Naive thymus-derived CD8-positive, alpha-beta T cell (primary cell): Measurements from ENCODE around the gene CWC15. TPM values are rescaled to one million over a fixed set of nuclear protein-coding genes. Genes with fewer than 3 reads are reported as not detected.
"Not testable (repeated sequence)": the region's sequence is repeated elsewhere in the genome, so short reads cannot be mapped to it uniquely, and the experiment has no call there.

Experiments used
- ATAC-seq, 2 donors: fragments of 150-1000 bp; cut with Tn5 transposase in 1 of 2; sonication (Bioruptor Pico), chemical (Tn5 transposase) in 1 of 2; 1 replicate in 1 of 2; 2 replicates in 1 of 2; pipeline ENCODE4 v1.10.0; 2021; ENCODE audit warnings: mild to moderate bottlenecking in 2 of 2, moderate library complexity in 2 of 2
- POLR2A ChIA-PET: fragments of 350-600 bp; sonication (Branson Sonifier 250); formaldehyde crosslinking; loops from one replicate; lab custom pipeline; 2021; ENCODE audit warnings: antibody characterized with exemption; lab: Charles Lee
- DNase-seq, 10 donors: peaks; one replicate each; pipeline versions ENCODE4 v3.0.0 to v3.0.0-alpha.2; 2020 to 2022
- H3K27ac Mint-ChIP-seq, 10 donors: one replicate each; pipeline ENCODE4 v1.8.0; 2020 to 2022; ENCODE audit warnings: mild to moderate bottlenecking in 10 of 10, mixed read lengths in 10 of 10, moderate library complexity in 4 of 10, inconsistent platforms in 1 of 10
- H3K27me3 Mint-ChIP-seq, 5 donors: one replicate each; pipeline ENCODE4 v1.8.0; 2021 to 2022; ENCODE audit warnings: mixed read lengths in 5 of 5
- H3K36me3 Mint-ChIP-seq, 3 donors: one replicate each; pipeline ENCODE4 v1.8.0; 2020 to 2022; ENCODE audit warnings: mixed read lengths in 3 of 3, mild to moderate bottlenecking in 2 of 3, inconsistent platforms in 1 of 3
- H3K4me1 Mint-ChIP-seq, 4 donors: one replicate each; pipeline ENCODE4 v1.8.0; 2021 to 2022; ENCODE audit warnings: mixed read lengths in 4 of 4
- H3K4me3 Mint-ChIP-seq, 10 donors: one replicate each; pipeline ENCODE4 v1.8.0; 2020 to 2022; ENCODE audit warnings: mild to moderate bottlenecking in 10 of 10, mixed read lengths in 10 of 10, moderate library complexity in 6 of 10, inconsistent platforms in 1 of 10
- H3K9me3 Mint-ChIP-seq, 9 donors: one replicate each; pipeline ENCODE4 v1.8.0; 2020 to 2022; ENCODE audit warnings: mixed read lengths in 9 of 9, mild to moderate bottlenecking in 3 of 9, inconsistent platforms in 1 of 9, moderate library complexity in 1 of 9
- polyA plus RNA-seq, 3 donors: library from polyadenylated mRNA; unstranded; fragments of 300-500 nt; fragmentation: Illumina TruSeq; gene quantifications; one replicate each; pipeline ENCODE4 v1.2.3, GENCODE V29; 2021
- total RNA-seq, 8 experiments: library from RNA in 2 of 8; stranded (reverse) in 2 of 8; gene quantifications; one replicate each; pipeline ENCODE4 v1.2.3 and lab custom pipeline; 2021 to 2026

The CWC15 gene
- total and polyA plus RNA-seq, 5 experiments from 2014 or later, result 47.6 to 90.0 (median 61.3) TPM

GRCh38 chr11:94946812-94947211, 26.5 kb downstream of the CWC15 start:
- no peak overlapping the region for H3K27ac Mint-ChIP-seq
- no peak overlapping the region for H3K4me3 Mint-ChIP-seq
- peaks cover 0 to 4% (median 2%) of the 10 kb centered on the region in 4 donors for H3K4me1 Mint-ChIP-seq
- peaks cover 0 to 10% (median 0%) of the 10 kb centered on the region in 9 donors for H3K9me3 Mint-ChIP-seq
- peaks cover 0 to 4% (median 0%) of the 10 kb centered on the region in 3 donors for H3K36me3 Mint-ChIP-seq
- ATAC-seq (no peak), DNase-seq (no peak)
- POLR2A ChIA-PET, result no interaction called here
- H3K27me3 Mint-ChIP-seq, result peaks cover 1 to 11% (median 5%) of the 10 kb centered on the region in 5 donors

DNA sequence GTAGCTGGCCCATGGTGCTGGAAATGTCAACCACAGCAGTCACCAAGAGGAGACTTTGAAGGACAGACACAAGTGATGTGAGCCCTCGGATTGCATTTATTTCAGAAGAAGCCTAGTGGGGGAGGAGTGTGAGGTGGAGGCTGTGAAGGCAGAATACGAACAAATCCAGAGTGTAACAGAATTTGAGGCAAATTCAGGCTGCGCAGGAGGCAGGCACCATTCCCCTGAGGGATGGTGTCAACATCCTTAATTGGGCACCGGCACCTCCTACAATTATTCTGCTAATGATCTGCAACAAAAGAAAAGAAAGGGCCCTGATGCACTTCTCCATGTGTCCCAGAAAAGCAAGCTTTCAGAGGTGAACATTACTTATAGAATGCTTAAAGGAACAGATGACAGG, 32.2 kb downstream of the CWC15 start:
- Mint-ChIP-seq H3K27me3 (peaks cover 0 to 5% (median 2%) of the 10 kb centered on the region in 5 donors), H3K9me3 (peaks cover 0 to 3% (median 0%) of the 10 kb centered on the region in 9 donors), H3K27ac (peak overlapping the region in 1 of 10 donors; percentile 9), H3K4me3 (no peak overlapping the region), H3K4me1 (peaks cover 0 to 5% (median 2%) of the 10 kb centered on the region in 4 donors), H3K36me3 (peaks cover 0 to 4% (median 0%) of the 10 kb centered on the region in 3 donors)
- POLR2A ChIA-PET, result interaction anchor here (0.6 to 1.1 kb wide), 2 partner anchors 10 to 1011 kb away, joined by 3 read pairs; no protein-coding TSS in a partner anchor
- DNase-seq (no peak), ATAC-seq (no peak)

DNA sequence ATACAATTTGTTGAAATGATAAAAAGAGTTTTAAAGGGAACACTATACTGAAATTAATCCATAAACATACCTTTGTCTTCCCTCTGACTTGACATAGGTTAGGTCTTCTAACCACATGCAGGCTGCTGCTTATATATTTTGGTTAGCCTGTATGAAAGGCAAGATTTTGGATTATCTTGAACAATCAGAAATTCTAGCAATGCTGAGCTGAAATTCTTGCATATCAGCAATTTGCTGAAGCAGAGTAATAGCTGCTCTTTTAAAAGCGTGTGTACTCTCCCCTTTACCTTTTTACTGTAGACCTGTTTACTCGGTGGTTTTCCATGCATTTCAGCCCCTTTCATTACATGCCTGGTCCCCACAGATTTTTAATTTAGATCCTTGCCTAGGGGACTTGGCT, 34.0 kb downstream of the CWC15 start:
- H3K4me3 Mint-ChIP-seq, result no peak overlapping the region
- peaks cover 0 to 5% (median 2%) of the 10 kb centered on the region in 5 donors for H3K27me3 Mint-ChIP-seq
- H3K36me3 Mint-ChIP-seq, result peaks cover 0 to 4% (median 0%) of the 10 kb centered on the region in 3 donors
- DNase-seq (no peak), ATAC-seq (no peak)
- H3K27ac Mint-ChIP-seq, result no peak overlapping the region
- H3K4me1 Mint-ChIP-seq, result peaks cover 10 to 23% (median 17%) of the 10 kb centered on the region in 4 donors
- peaks cover 0 to 3% (median 0%) of the 10 kb centered on the region in 9 donors for H3K9me3 Mint-ChIP-seq
- POLR2A ChIA-PET, result no interaction called here

- peaks cover 19 to 33% (median 27%) of the 10 kb centered on the region in 4 donors for H3K4me1 Mint-ChIP-seq
- DNase-seq, result no peak
- H3K27me3 Mint-ChIP-seq, result peaks cover 0 to 3% (median 0%) of the 10 kb centered on the region in 5 donors
- H3K27ac Mint-ChIP-seq, result no peak overlapping the region
- no peak for ATAC-seq
- POLR2A ChIA-PET, result no interaction called here
- peaks cover 0 to 1% (median 0%) of the 10 kb centered on the region in 3 donors for H3K36me3 Mint-ChIP-seq
- no peak overlapping the region for H3K4me3 Mint-ChIP-seq
- peaks cover 0 to under 1% (median 0%) of the 10 kb centered on the region in 9 donors for H3K9me3 Mint-ChIP-seq
These were observed 35.0 kb downstream of the CWC15 start for GRCh38 chr11:94938095-94939055.

DNA sequence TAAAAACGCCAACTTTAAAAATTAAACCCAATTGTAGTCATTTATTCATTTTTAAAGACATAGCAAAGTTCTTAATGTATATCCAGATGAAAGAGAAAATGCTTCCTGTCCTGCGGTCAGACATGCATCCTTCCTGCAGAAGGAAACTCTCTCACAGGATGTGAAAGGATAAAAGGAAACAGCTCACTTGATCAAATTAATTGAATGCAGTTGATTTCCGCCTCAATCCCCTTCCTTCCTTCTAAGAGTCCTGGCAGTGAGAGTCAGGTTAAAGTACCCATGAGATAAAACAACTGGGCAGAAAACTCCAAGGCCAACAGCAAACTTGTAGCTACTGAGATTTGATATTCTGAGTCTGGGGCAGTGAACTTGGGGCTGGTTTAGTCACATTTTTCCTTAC, 38.5 kb downstream of the CWC15 start:
- Mint-ChIP-seq H3K27ac (peak overlapping the region in 7 of 10 donors; percentile 22 to 70 (median 56)), H3K4me1 (peaks cover 24 to 38% (median 33%) of the 10 kb centered on the region in 4 donors), H3K4me3 (peak overlapping the region; percentile 9 to 81 (median 72)), H3K9me3 (no peaks in the 10 kb centered on the region), H3K27me3 (peaks cover 0 to 4% (median 0%) of the 10 kb centered on the region in 5 donors), H3K36me3 (no peaks in the 10 kb centered on the region)
- DNase-seq (peak in 2 of 10 donors; percentile 50), ATAC-seq (peak; percentile 39 to 76)
- POLR2A ChIA-PET, result interaction anchor here (1.6 to 1.7 kb wide), 2 partner anchors 10 to 155 kb away, joined by 6 read pairs; partner anchors contain the start of gene ENDOD1

DNA sequence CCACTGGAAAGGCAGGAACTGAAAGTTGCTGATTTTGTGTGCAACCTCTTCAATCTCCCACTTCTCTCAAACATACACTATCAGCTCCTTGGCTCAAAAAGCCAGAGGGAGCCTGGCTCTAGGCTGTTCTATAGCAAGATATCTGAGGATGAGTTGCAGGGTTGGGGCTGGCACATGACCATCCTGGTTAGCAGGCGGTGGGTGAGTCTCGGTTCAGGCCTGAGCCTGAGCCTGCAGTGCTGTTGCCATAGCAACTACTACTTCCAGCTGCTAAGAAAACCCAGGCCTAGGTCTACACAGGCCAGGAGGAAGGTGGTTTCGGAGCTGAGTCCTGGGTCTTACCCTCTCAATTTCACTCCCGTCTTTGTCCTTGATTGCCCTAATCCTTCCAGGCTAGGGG, 39.0 kb downstream of the CWC15 start:
- POLR2A ChIA-PET, result interaction anchor here (0.7 to 1.7 kb wide), 3 partner anchors 10 to 491 kb away, joined by 5 to 6 read pairs (median 6); partner anchors contain the start of gene ENDOD1
- ATAC-seq (peak; percentile 54 to 55), DNase-seq (peak in 1 of 10 donors; percentile 13)
- Mint-ChIP-seq H3K4me1 (peaks cover 24 to 38% (median 33%) of the 10 kb centered on the region in 4 donors), H3K36me3 (no peaks in the 10 kb centered on the region), H3K4me3 (peak overlapping the region in 9 of 10 donors; percentile 29 to 81 (median 75)), H3K9me3 (no peaks in the 10 kb centered on the region), H3K27me3 (peaks cover 0 to 4% (median 0%) of the 10 kb centered on the region in 5 donors), H3K27ac (peak overlapping the region in 9 of 10 donors; percentile 4 to 70 (median 36))

- Mint-ChIP-seq H3K9me3 (no peaks in the 10 kb centered on the region), H3K27ac (peak overlapping the region in 2 of 10 donors; percentile 22 to 28), H3K27me3 (peaks cover 0 to 4% (median 0%) of the 10 kb centered on the region in 5 donors), H3K4me1 (peaks cover 28 to 46% (median 38%) of the 10 kb centered on the region in 4 donors), H3K4me3 (peak overlapping the region in 8 of 10 donors; percentile 40 to 81 (median 76)), H3K36me3 (no peaks in the 10 kb centered on the region)
- POLR2A ChIA-PET, result interaction anchor here (0.7 to 1.7 kb wide), 3 partner anchors 9 to 492 kb away, joined by 5 to 6 read pairs (median 6); partner anchors contain the start of gene ENDOD1
- DNase-seq, result no peak
- no peak for ATAC-seq
These were observed 39.9 kb downstream of the CWC15 start for GRCh38 chr11:94933223-94934130.

- ATAC-seq, result no peak
- no peak overlapping the region for H3K27ac Mint-ChIP-seq
- POLR2A ChIA-PET, result no interaction called here
These were observed 40.9 kb downstream of the CWC15 start for GRCh38 chr11:94932503-94932902.

GRCh38 chr11:94932072-94932471, 41.3 kb downstream of the CWC15 start:
- POLR2A ChIA-PET, H3K27ac Mint-ChIP-seq, H3K4me3 Mint-ChIP-seq, H3K9me3 Mint-ChIP-seq, H3K36me3 Mint-ChIP-seq, DNase-seq, H3K27me3 Mint-ChIP-seq, ATAC-seq: not testable (repeated sequence)
- H3K4me1 Mint-ChIP-seq, result peaks cover 32 to 52% (median 47%) of the 10 kb centered on the region in 4 donors

More at GRCh38 chr11:94932503-94932902, 40.9 kb downstream of the CWC15 start:
- peaks cover 0 to 4% (median 0%) of the 10 kb centered on the region in 5 donors for H3K27me3 Mint-ChIP-seq
- no peaks in the 10 kb centered on the region for H3K36me3 Mint-ChIP-seq
- H3K4me1 Mint-ChIP-seq, result peaks cover 32 to 51% (median 45%) of the 10 kb centered on the region in 4 donors
- no peak overlapping the region for H3K4me3 Mint-ChIP-seq
- no peaks in the 10 kb centered on the region for H3K9me3 Mint-ChIP-seq
- no peak for DNase-seq

DNA sequence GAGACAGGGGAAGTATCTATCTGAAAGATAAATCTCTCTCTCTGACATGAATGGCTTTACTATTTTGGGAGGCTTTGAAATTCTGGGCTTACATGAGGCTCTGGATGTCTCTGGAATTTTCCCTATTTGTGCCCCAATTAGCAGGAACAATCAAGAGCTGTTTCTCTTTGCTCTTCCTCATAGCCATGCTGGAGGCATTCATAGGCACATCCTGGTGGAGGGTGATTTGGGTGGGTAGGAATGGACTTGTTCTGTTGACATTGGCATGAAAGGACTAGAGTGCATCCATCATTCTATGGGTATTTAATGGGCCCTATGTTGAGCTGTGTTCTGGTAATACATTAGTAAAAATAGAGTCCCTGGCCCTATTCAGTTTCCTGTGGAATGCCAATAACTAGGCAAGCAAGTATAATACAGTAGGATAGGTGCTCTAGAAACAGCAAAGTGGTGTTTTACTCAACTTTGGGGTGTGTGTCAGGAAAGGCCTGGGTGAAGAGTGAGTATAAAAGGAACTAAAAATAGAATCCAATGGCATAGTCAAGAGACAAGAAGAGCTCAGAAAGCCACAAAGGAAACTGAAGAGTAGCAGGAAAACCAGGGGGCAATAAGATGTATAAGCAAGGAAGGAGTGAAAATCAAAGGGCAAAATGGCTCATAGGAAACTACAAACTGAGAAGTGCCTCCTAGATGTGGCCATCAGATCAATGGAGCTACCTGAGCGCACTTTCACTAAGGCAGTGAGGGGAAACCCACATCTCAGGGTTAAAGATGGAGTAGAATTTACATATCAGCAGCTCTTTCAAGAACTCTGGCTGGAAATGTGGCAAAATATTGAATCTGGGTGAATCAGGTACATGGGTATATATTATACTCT, 45.0 kb downstream of the CWC15 start:
- Mint-ChIP-seq H3K36me3 (no peaks in the 10 kb centered on the region), H3K27ac (peak overlapping the region in 2 of 10 donors; percentile 14 to 34), H3K4me3 (no peak overlapping the region), H3K4me1 (peaks cover 41 to 58% (median 53%) of the 10 kb centered on the region in 4 donors), H3K27me3 (peaks cover 0 to 4% (median 0%) of the 10 kb centered on the region in 5 donors), H3K9me3 (peaks cover 0 to 9% (median 0%) of the 10 kb centered on the region in 9 donors)
- POLR2A ChIA-PET, result interaction anchor here (2.4 kb wide), 1 partner anchor 45 kb away, joined by 10 read pairs; the partner anchor contains the start of genes CWC15 and KDM4D
- ATAC-seq (no peak), DNase-seq (no peak)
